PFSK-1 (cell line): ENCODE results near the gene TRIM63.

ENCODE experiments used
- FOXP2 ChIP-seq: optimal IDR thresholded peaks from 2 replicates; pipeline ENCODE3; 2011; ENCODE audit warnings: borderline replicate concordance, control low read depth, inconsistent platforms; ENCODE audit not compliant: insufficient read depth; ENCODE audit errors: extremely low read length, extremely low read depth
- POLR2AphosphoS5 ChIP-seq: IDR thresholded peaks from 2 replicates; pipeline ENCODE4 v1.6.1; 2012; ENCODE audit warnings: low read depth, mild to moderate bottlenecking, control low read depth, low read length, moderate library complexity
- SIN3A ChIP-seq: IDR thresholded peaks from 2 replicates; pipeline ENCODE4 v1.6.1; 2012; ENCODE audit warnings: mild to moderate bottlenecking, low read length, moderate library complexity, borderline replicate concordance; ENCODE audit not compliant: insufficient read depth
- TAF1 ChIP-seq: IDR thresholded peaks from 2 replicates; pipeline ENCODE4 v1.6.1; 2012; ENCODE audit warnings: low read length, control low read depth, borderline replicate concordance; ENCODE audit not compliant: insufficient read depth
- TF ChIP-seq, protein P1 (sequence below), 2 experiments: IDR thresholded peaks; 2 replicates each; pipeline versions ENCODE4 v1.6.1 to v1.8.0; 2011 to 2012; ENCODE audit warnings: low read depth in 2 of 2, low read length in 2 of 2, control low read depth in 1 of 2, inconsistent platforms in 1 of 2, mild to moderate bottlenecking in 1 of 2, moderate library complexity in 1 of 2; ENCODE audit not compliant: insufficient read depth in 1 of 2

TRIM63 gene

DNA sequence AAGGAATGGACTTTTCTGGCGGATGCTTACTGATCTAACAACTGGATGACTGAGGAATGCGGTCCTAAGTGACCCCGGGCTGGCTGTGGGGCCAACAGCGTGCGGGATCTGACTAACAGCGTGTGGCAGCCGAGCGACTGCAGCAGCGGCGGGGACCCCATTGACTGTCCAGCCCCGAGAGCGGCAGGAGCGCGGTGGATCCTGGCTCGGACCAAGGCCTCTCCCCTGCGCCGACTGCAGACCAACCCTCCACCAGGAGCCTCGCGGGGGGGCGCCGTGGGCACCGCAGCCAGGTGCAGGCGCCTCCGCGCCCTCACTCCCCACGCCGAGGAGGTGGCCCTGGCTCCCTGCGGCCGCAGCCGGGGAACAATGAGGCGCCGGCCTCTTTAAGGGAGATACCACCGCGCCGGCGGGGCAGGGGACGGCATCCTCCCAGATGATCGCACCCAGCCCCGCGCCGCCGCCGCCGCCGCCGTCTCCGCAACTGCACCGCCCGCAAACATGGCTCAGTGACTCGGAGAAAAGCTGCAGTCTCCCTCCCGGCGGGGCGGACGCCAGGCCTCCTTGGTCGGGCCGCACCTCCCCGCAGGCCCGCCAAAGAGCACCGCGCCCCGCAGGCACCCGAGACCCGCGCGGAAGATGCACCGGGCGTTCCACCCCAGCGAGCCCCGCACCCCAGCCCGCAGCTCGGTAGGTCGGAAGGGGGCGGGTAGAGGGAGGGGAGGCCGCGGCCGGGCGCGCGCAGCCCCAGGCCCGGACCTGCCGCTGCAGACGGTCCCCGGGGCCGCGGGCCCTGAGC lies 43.5 kb upstream of the TRIM63 start:
- peak; percentile 49 for TF ChIP-seq POLR2AphosphoS5
- no peak for TF ChIP-seq FOXP2
- TF ChIP-seq TAF1, result peak; percentile 31; the same call in 1 of the 2 replicates
- TF ChIP-seq, protein P1, sequence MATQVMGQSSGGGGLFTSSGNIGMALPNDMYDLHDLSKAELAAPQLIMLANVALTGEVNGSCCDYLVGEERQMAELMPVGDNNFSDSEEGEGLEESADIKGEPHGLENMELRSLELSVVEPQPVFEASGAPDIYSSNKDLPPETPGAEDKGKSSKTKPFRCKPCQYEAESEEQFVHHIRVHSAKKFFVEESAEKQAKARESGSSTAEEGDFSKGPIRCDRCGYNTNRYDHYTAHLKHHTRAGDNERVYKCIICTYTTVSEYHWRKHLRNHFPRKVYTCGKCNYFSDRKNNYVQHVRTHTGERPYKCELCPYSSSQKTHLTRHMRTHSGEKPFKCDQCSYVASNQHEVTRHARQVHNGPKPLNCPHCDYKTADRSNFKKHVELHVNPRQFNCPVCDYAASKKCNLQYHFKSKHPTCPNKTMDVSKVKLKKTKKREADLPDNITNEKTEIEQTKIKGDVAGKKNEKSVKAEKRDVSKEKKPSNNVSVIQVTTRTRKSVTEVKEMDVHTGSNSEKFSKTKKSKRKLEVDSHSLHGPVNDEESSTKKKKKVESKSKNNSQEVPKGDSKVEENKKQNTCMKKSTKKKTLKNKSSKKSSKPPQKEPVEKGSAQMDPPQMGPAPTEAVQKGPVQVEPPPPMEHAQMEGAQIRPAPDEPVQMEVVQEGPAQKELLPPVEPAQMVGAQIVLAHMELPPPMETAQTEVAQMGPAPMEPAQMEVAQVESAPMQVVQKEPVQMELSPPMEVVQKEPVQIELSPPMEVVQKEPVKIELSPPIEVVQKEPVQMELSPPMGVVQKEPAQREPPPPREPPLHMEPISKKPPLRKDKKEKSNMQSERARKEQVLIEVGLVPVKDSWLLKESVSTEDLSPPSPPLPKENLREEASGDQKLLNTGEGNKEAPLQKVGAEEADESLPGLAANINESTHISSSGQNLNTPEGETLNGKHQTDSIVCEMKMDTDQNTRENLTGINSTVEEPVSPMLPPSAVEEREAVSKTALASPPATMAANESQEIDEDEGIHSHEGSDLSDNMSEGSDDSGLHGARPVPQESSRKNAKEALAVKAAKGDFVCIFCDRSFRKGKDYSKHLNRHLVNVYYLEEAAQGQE (IDR thresholded peaks at IDR 0.05; ENCODE audit: insufficient read depth in 1 of 2, low read depth in 2 of 2, low read length in 2 of 2), result no peak
- TF ChIP-seq SIN3A, result no peak

DNA sequence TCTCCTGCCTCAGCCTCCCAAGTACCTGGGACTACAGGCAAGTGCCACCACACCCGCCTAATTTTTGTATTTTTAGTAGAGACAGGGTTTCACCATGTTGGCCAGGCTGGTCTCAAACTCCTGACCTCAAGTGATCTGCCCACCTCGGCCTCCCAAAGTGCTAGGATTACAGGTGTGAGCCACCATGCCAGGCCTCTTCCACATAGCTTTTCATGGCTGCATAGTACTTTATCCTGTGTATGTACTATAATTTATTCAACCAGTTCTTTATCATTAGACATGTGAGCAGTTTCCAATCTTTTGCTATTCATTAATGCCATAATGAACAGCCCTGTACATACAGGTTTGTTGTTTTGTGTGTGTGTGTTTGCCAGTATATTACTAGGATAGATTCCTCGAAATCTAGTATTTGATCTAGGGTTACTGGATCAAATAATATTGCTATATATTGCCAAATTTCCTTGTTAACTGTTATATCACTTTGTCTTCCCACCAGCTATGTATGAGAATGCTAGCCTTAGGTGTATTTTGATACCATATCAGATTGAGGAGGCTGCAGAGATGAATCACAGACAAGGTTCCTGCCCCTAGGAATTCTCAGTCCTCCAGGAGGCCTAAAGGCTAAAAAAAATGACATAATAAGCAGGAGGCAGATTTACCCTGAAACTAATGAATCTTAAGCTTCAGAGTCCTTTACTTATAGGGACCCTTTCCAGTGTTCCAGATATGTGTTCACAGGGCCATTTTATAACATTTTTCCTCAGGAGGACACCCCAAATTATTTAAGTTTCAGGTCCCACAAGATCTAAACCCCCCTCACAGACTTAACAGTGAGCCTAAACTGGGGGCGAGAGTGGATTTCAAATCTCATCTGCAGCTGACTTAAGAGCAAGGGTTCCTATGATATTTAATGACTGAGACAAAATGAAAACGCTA lies 42.1 kb upstream of the TRIM63 start:
- TF ChIP-seq, protein P1 (IDR thresholded peaks at IDR 0.05; ENCODE audit: insufficient read depth in 1 of 2, low read depth in 2 of 2, low read length in 2 of 2), result no peak
- TF ChIP-seq POLR2AphosphoS5 (no peak), SIN3A (no peak), FOXP2 (no peak), TAF1 (no peak)

DNA sequence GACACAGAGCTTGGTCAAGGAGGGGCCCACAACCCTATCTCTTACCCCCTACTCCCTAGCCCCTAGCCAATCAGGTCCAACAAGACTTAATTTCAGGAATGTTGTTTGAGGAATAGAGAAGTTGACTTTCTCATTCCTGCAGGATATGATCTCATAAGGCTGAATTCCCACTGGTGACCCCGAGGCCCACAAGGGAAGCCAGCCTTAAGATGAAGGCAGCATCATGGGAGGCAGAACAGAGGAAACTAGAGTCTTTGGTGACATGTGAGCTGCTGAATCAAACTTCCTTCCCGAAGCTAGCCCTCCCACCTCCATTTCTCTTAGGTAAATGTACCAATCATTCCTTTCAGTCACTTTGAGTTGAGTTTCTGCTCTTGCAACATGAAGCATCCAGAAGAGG lies 35.1 kb upstream of the TRIM63 start:
- TF ChIP-seq POLR2AphosphoS5 (no peak), FOXP2 (no peak), SIN3A (no peak), TAF1 (no peak)
- TF ChIP-seq, protein P1 (IDR thresholded peaks at IDR 0.05; ENCODE audit: insufficient read depth in 1 of 2, low read depth in 2 of 2, low read length in 2 of 2), result no peak

DNA sequence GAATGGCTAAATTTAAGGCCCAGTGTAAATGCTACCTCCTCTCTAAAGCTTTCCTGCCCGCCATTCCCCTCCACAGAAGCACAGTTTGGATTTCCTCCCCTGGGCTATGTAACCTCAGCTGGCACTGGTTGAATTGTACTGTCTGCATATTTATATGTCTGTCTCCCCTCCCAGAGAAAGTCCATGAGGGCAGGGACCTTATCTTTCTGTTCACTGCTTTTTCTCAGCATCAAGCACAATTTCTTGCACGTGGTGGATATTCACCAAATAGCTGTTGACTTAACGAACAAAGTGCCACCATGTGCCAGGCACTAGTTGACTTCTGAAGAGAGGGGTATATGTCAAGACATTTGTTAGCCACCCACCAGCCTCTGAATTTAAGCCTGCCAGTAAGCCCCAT lies 34.7 kb upstream of the TRIM63 start:
- TF ChIP-seq POLR2AphosphoS5 (no peak), SIN3A (no peak), TAF1 (no peak), FOXP2 (no peak)
- TF ChIP-seq, protein P1 (IDR thresholded peaks at IDR 0.05; ENCODE audit: insufficient read depth in 1 of 2, low read depth in 2 of 2, low read length in 2 of 2), result no peak

DNA sequence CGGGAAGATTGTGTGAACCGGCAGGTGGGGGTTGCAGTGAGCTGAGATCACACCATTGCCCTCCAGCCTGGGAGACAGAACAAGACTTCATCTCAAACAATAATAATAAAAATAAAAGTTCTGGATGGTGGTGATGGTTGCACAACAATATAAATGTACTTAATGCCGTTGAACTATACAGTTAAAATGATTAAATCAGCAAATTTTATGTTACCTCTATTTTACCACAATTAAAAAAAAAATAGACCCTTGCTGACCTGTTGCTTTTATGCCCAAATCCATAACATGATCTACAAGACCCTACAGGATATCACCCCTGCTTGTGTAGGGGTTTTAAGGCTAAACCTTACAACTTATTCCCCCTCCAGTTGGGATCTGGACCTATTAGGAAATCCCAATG lies 32.4 kb upstream of the TRIM63 start:
- TF ChIP-seq TAF1 (no peak), POLR2AphosphoS5 (no peak), FOXP2 (no peak), SIN3A (no peak)
- TF ChIP-seq, protein P1 (IDR thresholded peaks at IDR 0.05; ENCODE audit: insufficient read depth in 1 of 2, low read depth in 2 of 2, low read length in 2 of 2), result no peak
